Colonic mucosa (tissue), 4 donors: ENCODE data around the gene ABCA6. TPM values are rescaled to one million over a fixed set of nuclear protein-coding genes. Genes with fewer than 3 reads are reported as not detected.
A peak's percentile ranks its signal among the peaks of the same experiment; 100 is the strongest.
"Not testable (repeated sequence)": the region's sequence is repeated elsewhere in the genome, so short reads cannot be mapped to it uniquely, and the experiment has no call there.

Experiments
- DNase-seq: peaks from one replicate; pipeline ENCODE4 v3.0.0-alpha.2; 2020
- H3K27ac ChIP-seq: fragments of 200-600 bp; one replicate; pipeline ENCODE4 v1.8.0; 2021
- H3K27me3 ChIP-seq: fragments of 200-600 bp; one replicate; pipeline ENCODE4 v1.8.0; 2021
- H3K36me3 ChIP-seq: fragments of 200-600 bp; one replicate; pipeline ENCODE4 v1.8.0; 2021
- H3K4me1 ChIP-seq: fragments of 200-600 bp; one replicate; pipeline ENCODE4 v1.8.0; 2021; ENCODE audit warnings: mild to moderate bottlenecking
- H3K4me3 ChIP-seq: fragments of 200-600 bp; one replicate; pipeline ENCODE4 v1.8.0; 2021
- H3K9ac ChIP-seq, 2 donors: one replicate each; pipeline ENCODE4 v1.7.0; 2013; ENCODE audit warnings: control low read depth in 2 of 2, low read depth in 2 of 2, low read length in 2 of 2
- H3K9me3 ChIP-seq: fragments of 200-600 bp; one replicate; pipeline ENCODE4 v1.8.0; 2021
- CTCF ChIP-seq: fragments of 200-600 bp; IDR thresholded peaks from one replicate; pipeline ENCODE4 v1.8.0; 2022; ENCODE audit warnings: antibody characterized with exemption, mild to moderate bottlenecking
- intact Hi-C: fragments of 100-400 bp; cut with DNase I; formaldehyde crosslinking; loops from one replicate; pipeline ENCODE4 v1.14.1; 2022
- total RNA-seq, 2 donors: library from RNA; stranded (reverse); fragmentation: NEBNext Ultra II Directional in 1 of 2; extraction: Animal tissue kit (Norgen Biotek cat#: 25700) in 1 of 2; gene quantifications; one replicate each; pipeline ENCODE4 v1.2.1, GENCODE V29; 2021
- donor health status: healthy.
- donor health status: DM: no; HTN: no; CAD: no.
- donor health status: DM: no; HTN: no; CAD: no.

The ABCA6 gene
- total RNA-seq, 2 donors from 2014 or later, result 2.1 to 5.9 TPM

- TF ChIP-seq CTCF, result no peak
- H3K9ac ChIP-seq, result no peak overlapping the region
- no peaks in the 10 kb centered on the region for H3K27me3 ChIP-seq
- no peaks in the 10 kb centered on the region for H3K4me1 ChIP-seq
- H3K4me3 ChIP-seq, result no peak overlapping the region
- no peak for DNase-seq
- intact Hi-C loops, result no loop called here
- no peaks in the 10 kb centered on the region for H3K9me3 ChIP-seq
- no peaks in the 10 kb centered on the region for H3K36me3 ChIP-seq
- no peak overlapping the region for H3K27ac ChIP-seq
These were observed 55.1 kb downstream of the ABCA6 start for GRCh38 chr17:69086641-69087040.

GRCh38 chr17:69084911-69085310 is 56.8 kb downstream of the ABCA6 start:
- no peak for TF ChIP-seq CTCF
- H3K4me1 ChIP-seq, result no peaks in the 10 kb centered on the region
- H3K9me3 ChIP-seq, result no peaks in the 10 kb centered on the region
- no peaks in the 10 kb centered on the region for H3K27me3 ChIP-seq
- no peak for DNase-seq
- no peak overlapping the region for H3K4me3 ChIP-seq
- intact Hi-C loops, result no loop called here
- no peak overlapping the region for H3K9ac ChIP-seq
- no peak overlapping the region for H3K27ac ChIP-seq
- H3K36me3 ChIP-seq, result no peaks in the 10 kb centered on the region

GRCh38 chr17:69082696-69083095 is 59.0 kb downstream of the ABCA6 start:
- Histone ChIP-seq H3K9me3 (no peaks in the 10 kb centered on the region), H3K4me3 (no peak overlapping the region), H3K27ac (no peak overlapping the region), H3K36me3 (no peaks in the 10 kb centered on the region), H3K27me3 (no peaks in the 10 kb centered on the region), H3K4me1 (no peaks in the 10 kb centered on the region), H3K9ac (no peak overlapping the region)
- no peak for TF ChIP-seq CTCF
- no peak for DNase-seq
- intact Hi-C loops, result no loop called here

- no peaks in the 10 kb centered on the region for H3K4me1 ChIP-seq
These were observed 62.8 kb downstream of the ABCA6 start for GRCh38 chr17:69078864-69079263.

GRCh38 chr17:69075823-69076222 is 65.9 kb downstream of the ABCA6 start:
- no peak for TF ChIP-seq CTCF
- intact Hi-C loops, result no loop called here
- DNase-seq, result no peak

More at GRCh38 chr17:69078864-69079263, 62.8 kb downstream of the ABCA6 start:
- Histone ChIP-seq H3K27me3 (no peaks in the 10 kb centered on the region), H3K9ac (no peak overlapping the region), H3K27ac (no peak overlapping the region), H3K9me3 (no peaks in the 10 kb centered on the region), H3K4me3 (no peak overlapping the region), H3K36me3 (no peaks in the 10 kb centered on the region)
- intact Hi-C loops, result no loop called here
- DNase-seq, result no peak
- TF ChIP-seq CTCF, result no peak

GRCh38 chr17:69073392-69073791 is 68.3 kb downstream of the ABCA6 start:
- intact Hi-C loops, H3K9me3 ChIP-seq, H3K27me3 ChIP-seq, H3K4me3 ChIP-seq, H3K9ac ChIP-seq, H3K36me3 ChIP-seq, DNase-seq, H3K27ac ChIP-seq, H3K4me1 ChIP-seq: not testable (repeated sequence)

More at GRCh38 chr17:69075823-69076222, 65.9 kb downstream of the ABCA6 start:
- H3K27ac ChIP-seq, result no peak overlapping the region
- H3K9ac ChIP-seq, result no peak overlapping the region
- no peaks in the 10 kb centered on the region for H3K9me3 ChIP-seq
- no peaks in the 10 kb centered on the region for H3K27me3 ChIP-seq
- H3K4me3 ChIP-seq, result no peak overlapping the region
- no peaks in the 10 kb centered on the region for H3K36me3 ChIP-seq
- no peaks in the 10 kb centered on the region for H3K4me1 ChIP-seq

GRCh38 chr17:69072803-69073256 is 68.9 kb downstream of the ABCA6 start:
- H3K9ac ChIP-seq, H3K9me3 ChIP-seq, DNase-seq, H3K36me3 ChIP-seq, H3K4me3 ChIP-seq, H3K27ac ChIP-seq, H3K27me3 ChIP-seq, H3K4me1 ChIP-seq, intact Hi-C loops: not testable (repeated sequence)

GRCh38 chr17:69071233-69071586 is 70.5 kb downstream of the ABCA6 start:
- H3K36me3 ChIP-seq, H3K27ac ChIP-seq, intact Hi-C loops, H3K9me3 ChIP-seq, H3K27me3 ChIP-seq, H3K9ac ChIP-seq, DNase-seq, H3K4me3 ChIP-seq, H3K4me1 ChIP-seq: not testable (repeated sequence)

GRCh38 chr17:69070378-69071232 is 71.1 kb downstream of the ABCA6 start:
- intact Hi-C loops, H3K27me3 ChIP-seq, H3K36me3 ChIP-seq, H3K4me1 ChIP-seq, H3K9me3 ChIP-seq, H3K4me3 ChIP-seq, H3K27ac ChIP-seq, H3K9ac ChIP-seq: not testable (repeated sequence)
- DNase-seq, result peak; percentile 38
